ENCODE results near the gene ZNF443. TPM values are rescaled to one million over a fixed set of nuclear protein-coding genes. Genes with fewer than 3 reads are reported as not detected.

ZNF443 gene
- total and polyA plus RNA-seq, 9 of the 15 experiments (the other 6 are each of a cell fraction or from before 2014, with no cell fraction given) = 1.5 to 4.9 (median 2.8) TPM

DNA sequence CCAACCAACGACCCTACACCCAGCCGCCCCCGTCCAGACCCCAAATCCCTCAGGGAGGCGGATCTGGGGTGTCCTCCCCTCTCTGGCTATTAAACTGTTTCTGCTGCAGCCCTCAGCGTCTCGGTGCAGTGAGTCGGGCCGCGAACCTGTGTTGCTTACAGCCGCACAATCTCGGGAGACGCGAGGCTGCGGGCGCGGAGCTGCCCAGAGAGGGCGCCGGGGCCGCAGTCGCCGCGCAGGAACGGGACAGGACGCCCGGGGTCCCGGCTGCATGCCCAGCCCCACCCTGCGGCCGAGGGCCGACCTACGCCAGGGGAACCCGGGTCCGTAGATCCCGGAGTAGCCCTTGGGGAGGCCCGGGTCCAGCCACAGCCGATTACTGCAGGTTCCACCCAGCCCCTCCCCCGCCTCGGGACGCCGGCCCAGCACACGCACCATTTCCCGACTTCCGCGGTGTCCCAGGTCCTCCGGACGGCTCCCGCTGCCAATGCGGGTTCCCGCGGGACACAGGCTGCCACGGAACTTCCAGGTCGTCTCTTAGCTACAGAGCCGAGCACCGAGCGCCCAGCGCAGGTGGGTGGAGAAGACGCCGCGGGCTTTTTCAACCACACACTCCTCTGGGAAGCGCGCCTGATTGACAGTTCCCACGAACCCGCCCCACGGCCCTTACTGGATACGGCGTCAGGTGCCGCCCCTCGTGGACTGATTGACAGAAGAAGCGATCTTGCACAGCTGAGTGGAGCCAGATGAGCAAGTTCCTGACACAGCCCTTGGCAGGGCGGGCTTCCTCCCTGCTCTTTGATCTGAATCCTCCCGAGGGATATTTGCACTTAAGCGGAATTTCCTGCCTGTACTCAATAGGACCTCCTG lies 40.0 kb downstream of the ZNF443 start, which contains the start of gene ZNF799 (continued):
- no peak for TF ChIP-seq TRIM24 (IDR thresholded peaks at IDR 0.05)
- TF ChIP-seq HNRNPLL (IDR thresholded peaks at IDR 0.05; ENCODE audit: low read depth, low read length, poor library complexity, severe bottlenecking) = peak; percentile 62
- TF ChIP-seq ILF3 (IDR thresholded peaks at IDR 0.05; ENCODE audit: borderline replicate concordance) = no peak
- TF ChIP-seq ZNF175 (CRISPR knock-in tag; IDR thresholded peaks at IDR 0.05; ENCODE audit: low read depth) = no peak
- TF ChIP-seq CXXC5 (CRISPR knock-in tag; IDR thresholded peaks at IDR 0.05) = peak; percentile 83; the same call in 1 of the 2 replicates
- TF ChIP-seq ERF (CRISPR knock-in tag; IDR thresholded peaks at IDR 0.05) = peak; percentile 40; the same call in 1 of the 2 replicates
- TF ChIP-seq, protein P1, sequence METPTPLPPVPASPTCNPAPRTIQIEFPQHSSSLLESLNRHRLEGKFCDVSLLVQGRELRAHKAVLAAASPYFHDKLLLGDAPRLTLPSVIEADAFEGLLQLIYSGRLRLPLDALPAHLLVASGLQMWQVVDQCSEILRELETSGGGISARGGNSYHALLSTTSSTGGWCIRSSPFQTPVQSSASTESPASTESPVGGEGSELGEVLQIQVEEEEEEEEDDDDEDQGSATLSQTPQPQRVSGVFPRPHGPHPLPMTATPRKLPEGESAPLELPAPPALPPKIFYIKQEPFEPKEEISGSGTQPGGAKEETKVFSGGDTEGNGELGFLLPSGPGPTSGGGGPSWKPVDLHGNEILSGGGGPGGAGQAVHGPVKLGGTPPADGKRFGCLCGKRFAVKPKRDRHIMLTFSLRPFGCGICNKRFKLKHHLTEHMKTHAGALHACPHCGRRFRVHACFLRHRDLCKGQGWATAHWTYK (CRISPR knock-in tag; IDR thresholded peaks at IDR 0.05) = no peak
- no peak for TF ChIP-seq ZNF12 (CRISPR knock-in tag; IDR thresholded peaks at IDR 0.05)
- TF ChIP-seq FOS (IDR thresholded peaks at IDR 0.05; ENCODE audit: extremely low read depth, insufficient read length) = peak; percentile 35
- TF ChIP-seq TCF7L2 (IDR thresholded peaks at IDR 0.05; ENCODE audit: low read depth, low read length) = no peak
- TF ChIP-seq, protein P2, sequence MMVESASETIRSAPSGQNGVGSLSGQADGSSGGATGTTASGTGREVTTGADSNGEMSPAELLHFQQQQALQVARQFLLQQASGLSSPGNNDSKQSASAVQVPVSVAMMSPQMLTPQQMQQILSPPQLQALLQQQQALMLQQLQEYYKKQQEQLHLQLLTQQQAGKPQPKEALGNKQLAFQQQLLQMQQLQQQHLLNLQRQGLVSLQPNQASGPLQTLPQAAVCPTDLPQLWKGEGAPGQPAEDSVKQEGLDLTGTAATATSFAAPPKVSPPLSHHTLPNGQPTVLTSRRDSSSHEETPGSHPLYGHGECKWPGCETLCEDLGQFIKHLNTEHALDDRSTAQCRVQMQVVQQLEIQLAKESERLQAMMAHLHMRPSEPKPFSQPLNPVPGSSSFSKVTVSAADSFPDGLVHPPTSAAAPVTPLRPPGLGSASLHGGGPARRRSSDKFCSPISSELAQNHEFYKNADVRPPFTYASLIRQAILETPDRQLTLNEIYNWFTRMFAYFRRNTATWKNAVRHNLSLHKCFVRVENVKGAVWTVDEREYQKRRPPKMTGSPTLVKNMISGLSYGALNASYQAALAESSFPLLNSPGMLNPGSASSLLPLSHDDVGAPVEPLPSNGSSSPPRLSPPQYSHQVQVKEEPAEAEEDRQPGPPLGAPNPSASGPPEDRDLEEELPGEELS (CRISPR knock-in tag; IDR thresholded peaks at IDR 0.05; ENCODE audit: borderline replicate concordance) = no peak
- TF ChIP-seq, protein P3, sequence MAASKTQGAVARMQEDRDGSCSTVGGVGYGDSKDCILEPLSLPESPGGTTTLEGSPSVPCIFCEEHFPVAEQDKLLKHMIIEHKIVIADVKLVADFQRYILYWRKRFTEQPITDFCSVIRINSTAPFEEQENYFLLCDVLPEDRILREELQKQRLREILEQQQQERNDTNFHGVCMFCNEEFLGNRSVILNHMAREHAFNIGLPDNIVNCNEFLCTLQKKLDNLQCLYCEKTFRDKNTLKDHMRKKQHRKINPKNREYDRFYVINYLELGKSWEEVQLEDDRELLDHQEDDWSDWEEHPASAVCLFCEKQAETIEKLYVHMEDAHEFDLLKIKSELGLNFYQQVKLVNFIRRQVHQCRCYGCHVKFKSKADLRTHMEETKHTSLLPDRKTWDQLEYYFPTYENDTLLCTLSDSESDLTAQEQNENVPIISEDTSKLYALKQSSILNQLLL (CRISPR knock-in tag; IDR thresholded peaks at IDR 0.05; ENCODE audit: borderline replicate concordance) = no peak
- TF ChIP-seq HDGF (IDR thresholded peaks at IDR 0.05) = no peak
- TF ChIP-seq, protein P4, sequence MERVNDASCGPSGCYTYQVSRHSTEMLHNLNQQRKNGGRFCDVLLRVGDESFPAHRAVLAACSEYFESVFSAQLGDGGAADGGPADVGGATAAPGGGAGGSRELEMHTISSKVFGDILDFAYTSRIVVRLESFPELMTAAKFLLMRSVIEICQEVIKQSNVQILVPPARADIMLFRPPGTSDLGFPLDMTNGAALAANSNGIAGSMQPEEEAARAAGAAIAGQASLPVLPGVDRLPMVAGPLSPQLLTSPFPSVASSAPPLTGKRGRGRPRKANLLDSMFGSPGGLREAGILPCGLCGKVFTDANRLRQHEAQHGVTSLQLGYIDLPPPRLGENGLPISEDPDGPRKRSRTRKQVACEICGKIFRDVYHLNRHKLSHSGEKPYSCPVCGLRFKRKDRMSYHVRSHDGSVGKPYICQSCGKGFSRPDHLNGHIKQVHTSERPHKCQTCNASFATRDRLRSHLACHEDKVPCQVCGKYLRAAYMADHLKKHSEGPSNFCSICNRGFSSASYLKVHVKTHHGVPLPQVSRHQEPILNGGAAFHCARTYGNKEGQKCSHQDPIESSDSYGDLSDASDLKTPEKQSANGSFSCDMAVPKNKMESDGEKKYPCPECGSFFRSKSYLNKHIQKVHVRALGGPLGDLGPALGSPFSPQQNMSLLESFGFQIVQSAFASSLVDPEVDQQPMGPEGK (CRISPR knock-in tag; IDR thresholded peaks at IDR 0.05; ENCODE audit: borderline replicate concordance) = no peak
- TF ChIP-seq, protein P5, sequence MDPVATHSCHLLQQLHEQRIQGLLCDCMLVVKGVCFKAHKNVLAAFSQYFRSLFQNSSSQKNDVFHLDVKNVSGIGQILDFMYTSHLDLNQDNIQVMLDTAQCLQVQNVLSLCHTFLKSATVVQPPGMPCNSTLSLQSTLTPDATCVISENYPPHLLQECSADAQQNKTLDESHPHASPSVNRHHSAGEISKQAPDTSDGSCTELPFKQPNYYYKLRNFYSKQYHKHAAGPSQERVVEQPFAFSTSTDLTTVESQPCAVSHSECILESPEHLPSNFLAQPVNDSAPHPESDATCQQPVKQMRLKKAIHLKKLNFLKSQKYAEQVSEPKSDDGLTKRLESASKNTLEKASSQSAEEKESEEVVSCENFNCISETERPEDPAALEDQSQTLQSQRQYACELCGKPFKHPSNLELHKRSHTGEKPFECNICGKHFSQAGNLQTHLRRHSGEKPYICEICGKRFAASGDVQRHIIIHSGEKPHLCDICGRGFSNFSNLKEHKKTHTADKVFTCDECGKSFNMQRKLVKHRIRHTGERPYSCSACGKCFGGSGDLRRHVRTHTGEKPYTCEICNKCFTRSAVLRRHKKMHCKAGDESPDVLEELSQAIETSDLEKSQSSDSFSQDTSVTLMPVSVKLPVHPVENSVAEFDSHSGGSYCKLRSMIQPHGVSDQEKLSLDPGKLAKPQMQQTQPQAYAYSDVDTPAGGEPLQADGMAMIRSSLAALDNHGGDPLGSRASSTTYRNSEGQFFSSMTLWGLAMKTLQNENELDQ (CRISPR knock-in tag; IDR thresholded peaks at IDR 0.05; ENCODE audit: borderline replicate concordance) = no peak

All from K562 (cell line).